GM12873 (cell line): Measurements from ENCODE around the gene DLG2.

Source experiments
- TF ChIP-seq, protein P1 (sequence below): IDR thresholded peaks from 2 replicates; pipeline ENCODE4 v1.5.1; 2012; ENCODE audit warnings: low read depth, mild to moderate bottlenecking, moderate library complexity, low read length, control low read depth; ENCODE audit not compliant: insufficient read depth; ENCODE audit errors: missing control alignments

The DLG2 gene

DNA sequence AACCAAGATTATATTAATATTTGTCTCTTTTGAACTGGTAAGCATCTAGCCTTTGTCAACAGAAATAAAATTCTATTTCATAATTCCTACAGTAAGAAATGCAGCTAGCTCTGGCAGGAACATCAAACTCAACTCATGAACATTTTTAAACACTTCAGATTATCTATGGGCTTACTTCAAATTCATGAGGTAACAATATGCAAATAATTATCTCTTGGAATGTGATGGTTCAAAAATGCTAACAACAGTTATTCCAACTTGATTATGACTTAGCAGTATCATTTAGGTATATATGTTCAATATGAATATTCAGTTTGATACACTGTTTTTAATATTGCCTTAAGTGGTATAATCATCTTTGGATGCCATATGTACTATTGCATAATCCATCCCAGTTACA, 1237.4 kb downstream of the DLG2 start:
- TF ChIP-seq, protein P1, sequence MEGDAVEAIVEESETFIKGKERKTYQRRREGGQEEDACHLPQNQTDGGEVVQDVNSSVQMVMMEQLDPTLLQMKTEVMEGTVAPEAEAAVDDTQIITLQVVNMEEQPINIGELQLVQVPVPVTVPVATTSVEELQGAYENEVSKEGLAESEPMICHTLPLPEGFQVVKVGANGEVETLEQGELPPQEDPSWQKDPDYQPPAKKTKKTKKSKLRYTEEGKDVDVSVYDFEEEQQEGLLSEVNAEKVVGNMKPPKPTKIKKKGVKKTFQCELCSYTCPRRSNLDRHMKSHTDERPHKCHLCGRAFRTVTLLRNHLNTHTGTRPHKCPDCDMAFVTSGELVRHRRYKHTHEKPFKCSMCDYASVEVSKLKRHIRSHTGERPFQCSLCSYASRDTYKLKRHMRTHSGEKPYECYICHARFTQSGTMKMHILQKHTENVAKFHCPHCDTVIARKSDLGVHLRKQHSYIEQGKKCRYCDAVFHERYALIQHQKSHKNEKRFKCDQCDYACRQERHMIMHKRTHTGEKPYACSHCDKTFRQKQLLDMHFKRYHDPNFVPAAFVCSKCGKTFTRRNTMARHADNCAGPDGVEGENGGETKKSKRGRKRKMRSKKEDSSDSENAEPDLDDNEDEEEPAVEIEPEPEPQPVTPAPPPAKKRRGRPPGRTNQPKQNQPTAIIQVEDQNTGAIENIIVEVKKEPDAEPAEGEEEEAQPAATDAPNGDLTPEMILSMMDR = no peak

DNA sequence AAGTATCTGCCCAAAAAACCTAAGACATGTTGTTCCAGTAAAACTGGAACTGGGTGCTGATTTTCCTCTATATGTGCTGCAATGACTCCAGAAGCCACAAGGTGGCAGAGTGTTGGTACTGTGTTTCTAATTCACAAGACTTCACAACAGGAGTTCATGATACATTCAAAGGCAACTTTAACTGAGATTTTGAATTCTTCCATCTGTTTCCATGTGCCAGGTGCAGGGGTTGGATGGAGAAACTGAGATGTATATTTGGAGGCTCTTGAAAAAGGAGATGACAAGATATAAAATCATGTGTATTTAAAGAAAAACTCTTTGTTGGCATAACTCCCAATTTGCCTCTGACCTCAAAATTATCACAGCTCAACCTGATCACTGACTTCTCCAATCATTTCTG, 1242.4 kb downstream of the DLG2 start:
- TF ChIP-seq, protein P1 = peak; percentile 77

DNA sequence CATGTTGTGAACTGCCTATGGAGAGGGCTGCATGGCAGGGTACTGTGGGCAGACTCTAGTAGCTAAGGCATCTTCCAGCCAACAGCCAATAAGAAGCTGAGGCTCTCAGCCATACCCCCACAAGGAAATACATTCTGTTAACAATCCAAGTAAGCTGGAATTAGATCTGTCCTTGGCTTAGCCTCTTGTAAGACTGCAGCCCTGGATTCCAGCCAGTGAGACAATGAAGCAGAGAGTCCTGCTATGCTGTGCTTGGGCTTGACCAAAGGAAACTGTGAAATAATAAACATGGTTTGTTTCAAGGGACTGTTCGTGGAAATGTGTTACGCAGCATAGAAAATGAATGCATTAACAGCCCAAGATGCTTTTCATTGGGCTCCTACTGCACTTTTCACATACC, 1243.6 kb downstream of the DLG2 start:
- TF ChIP-seq, protein P1 = no peak

DNA sequence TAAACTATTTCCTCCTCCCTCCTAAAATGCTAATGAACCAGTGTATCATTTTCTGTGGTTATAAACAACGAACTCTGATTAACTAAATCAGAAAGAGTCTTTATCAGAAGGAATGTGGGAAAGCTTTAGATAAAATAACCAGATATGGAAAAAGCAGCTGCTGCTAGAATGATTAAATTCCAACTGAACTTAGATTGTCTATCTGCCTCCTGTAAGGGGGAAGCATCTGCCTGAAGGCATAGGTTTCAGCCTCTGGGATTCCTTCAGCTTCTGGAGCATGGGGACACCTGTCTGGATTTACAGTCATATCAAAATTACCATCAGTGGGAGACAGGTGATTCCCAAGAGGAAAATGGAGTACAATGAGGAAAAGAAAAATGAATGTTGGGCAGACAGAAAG, 1245.5 kb downstream of the DLG2 start:
- TF ChIP-seq, protein P1 = no peak

DNA sequence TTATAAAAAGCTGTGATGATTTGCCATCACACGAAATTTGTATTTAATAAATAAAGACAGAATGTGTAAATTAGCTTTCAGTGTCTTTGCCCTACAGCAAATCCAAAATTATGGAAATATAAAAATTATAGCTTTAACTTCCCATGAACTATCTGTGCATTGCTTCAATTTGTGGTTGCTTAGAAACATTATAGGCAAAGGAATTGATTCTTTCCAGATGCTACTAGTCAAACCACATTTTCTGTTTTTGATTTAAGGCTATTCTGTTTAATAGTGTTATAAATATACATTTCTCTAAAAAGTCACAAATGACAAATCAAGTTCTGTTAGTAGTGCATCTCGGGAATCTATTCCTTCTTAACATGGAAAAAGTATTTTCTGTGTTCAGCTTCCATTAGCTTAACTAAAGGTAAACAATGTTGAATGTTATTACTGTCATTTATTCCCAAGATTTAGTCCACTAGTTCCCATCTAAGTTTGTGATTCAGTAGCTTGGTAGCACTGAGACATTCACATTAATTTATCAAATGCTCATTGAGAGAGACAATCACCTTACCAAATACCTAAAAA, 1254.7 kb downstream of the DLG2 start:
- TF ChIP-seq, protein P1 = no peak

DNA sequence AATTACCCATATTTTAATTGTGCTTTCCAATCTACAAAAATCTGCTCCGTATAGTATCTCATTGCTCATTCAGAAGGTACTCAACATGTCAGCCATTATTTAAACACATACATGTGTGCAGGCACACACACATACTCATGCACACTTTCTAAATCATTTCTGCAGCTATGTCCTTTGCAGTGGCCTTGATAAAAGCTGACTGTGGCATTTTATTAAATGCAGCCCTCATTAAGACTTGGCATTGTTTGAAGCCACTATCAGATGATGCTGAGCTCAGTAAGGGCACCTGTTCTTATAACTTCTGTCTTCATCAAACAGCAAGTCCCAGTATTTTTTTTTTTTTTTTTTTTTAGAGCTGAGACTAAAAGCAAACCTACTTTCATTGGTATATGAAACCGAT, 1269.1 kb downstream of the DLG2 start:
- TF ChIP-seq, protein P1 = no peak

DNA sequence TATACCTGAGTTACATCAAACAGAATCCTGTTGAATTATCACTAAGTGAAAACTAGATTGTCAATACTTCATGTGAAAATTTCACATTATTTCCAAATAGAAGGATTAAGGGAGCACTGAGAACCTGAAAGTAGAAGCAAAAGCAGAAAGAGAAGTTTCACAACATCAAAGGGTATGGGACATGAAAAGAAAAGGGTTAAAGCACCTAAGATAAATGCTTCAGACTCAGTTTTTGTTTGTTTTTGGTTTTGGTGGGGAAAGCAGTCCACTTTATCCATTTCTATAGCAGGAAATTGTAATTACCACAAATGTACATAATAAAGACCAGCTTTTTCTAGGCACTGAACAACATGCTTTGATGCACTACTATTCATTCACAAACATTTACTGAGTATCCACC, 1271.2 kb downstream of the DLG2 start:
- TF ChIP-seq, protein P1 = no peak
